ENCODE results near the gene SLC27A4. TPM values are rescaled to one million over a fixed set of nuclear protein-coding genes. Genes with fewer than 3 reads are reported as not detected.

Gene SLC27A4
- total RNA-seq, 2 donors from 2014 or later = 15.0 to 17.1 TPM

DNA sequence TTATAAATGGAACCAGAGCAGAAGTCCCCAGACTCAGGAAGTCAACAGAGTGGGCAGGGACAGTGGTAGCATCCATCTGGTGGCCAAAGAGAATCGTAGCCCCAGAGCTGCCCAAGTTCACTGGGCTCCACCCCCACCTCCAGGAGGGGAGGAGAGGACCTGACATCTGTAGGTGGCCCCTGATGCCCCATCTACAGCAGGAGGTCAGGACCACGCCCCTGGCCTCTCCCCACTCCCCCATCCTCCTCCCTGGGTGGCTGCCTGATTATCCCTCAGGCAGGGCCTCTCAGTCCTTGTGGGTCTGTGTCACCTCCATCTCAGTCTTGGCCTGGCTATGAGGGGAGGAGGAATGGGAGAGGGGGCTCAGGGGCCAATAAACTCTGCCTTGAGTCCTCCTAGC lies 20.5 kb downstream of the SLC27A4 start:
- Histone ChIP-seq H3K9me3 (no peaks in the 10 kb centered on the region), H3K27ac (no peak overlapping the region), H3K36me3 (replicated peaks in 1 of 2; ENCODE audit: insufficient read depth in 1 of 2, low read depth in 2 of 2) (peaks cover 0 to 3% of the 10 kb centered on the region in 2 donors), H3K4me1 (peaks cover 24% of the 10 kb centered on the region), H3K27me3 (no peaks in the 10 kb centered on the region), H3K4me3 (no peak overlapping the region)
- TF ChIP-seq, protein P1, sequence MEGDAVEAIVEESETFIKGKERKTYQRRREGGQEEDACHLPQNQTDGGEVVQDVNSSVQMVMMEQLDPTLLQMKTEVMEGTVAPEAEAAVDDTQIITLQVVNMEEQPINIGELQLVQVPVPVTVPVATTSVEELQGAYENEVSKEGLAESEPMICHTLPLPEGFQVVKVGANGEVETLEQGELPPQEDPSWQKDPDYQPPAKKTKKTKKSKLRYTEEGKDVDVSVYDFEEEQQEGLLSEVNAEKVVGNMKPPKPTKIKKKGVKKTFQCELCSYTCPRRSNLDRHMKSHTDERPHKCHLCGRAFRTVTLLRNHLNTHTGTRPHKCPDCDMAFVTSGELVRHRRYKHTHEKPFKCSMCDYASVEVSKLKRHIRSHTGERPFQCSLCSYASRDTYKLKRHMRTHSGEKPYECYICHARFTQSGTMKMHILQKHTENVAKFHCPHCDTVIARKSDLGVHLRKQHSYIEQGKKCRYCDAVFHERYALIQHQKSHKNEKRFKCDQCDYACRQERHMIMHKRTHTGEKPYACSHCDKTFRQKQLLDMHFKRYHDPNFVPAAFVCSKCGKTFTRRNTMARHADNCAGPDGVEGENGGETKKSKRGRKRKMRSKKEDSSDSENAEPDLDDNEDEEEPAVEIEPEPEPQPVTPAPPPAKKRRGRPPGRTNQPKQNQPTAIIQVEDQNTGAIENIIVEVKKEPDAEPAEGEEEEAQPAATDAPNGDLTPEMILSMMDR (IDR thresholded peaks at IDR 0.05) = no peak
- no peak for TF ChIP-seq POLR2A (IDR thresholded peaks at IDR 0.05)
- ATAC-seq = no peak
- DNase-seq = no peak
- intact Hi-C loops (cut with DNase I) = no loop called here
- 53 to 88% methylated on average over 1 to 2 of the region's 2 CpGs for WGBS, 2 donors

- Histone ChIP-seq H3K36me3 (replicated peaks in 1 of 2; ENCODE audit: insufficient read depth in 1 of 2, low read depth in 2 of 2) (no peaks in the 10 kb centered on the region), H3K4me3 (no peak overlapping the region), H3K27me3 (no peaks in the 10 kb centered on the region), H3K4me1 (peaks cover 24% of the 10 kb centered on the region), H3K9me3 (no peaks in the 10 kb centered on the region), H3K27ac (peak overlapping the region in 3 of 4 donors; percentile 27 to 61 (median 48))
- 45 to 47% methylated on average over 13 to 14 of the region's 14 CpGs for WGBS, 2 donors
- intact Hi-C loops (cut with DNase I) = no loop called here
- TF ChIP-seq, protein P1 (IDR thresholded peaks at IDR 0.05) = no peak
- TF ChIP-seq POLR2A (IDR thresholded peaks at IDR 0.05) = no peak
- DNase-seq (no peak), ATAC-seq (peak; percentile 2)
These were observed 21.1 kb downstream of the SLC27A4 start for GRCh38 chr9:128361296-128361985.

DNA sequence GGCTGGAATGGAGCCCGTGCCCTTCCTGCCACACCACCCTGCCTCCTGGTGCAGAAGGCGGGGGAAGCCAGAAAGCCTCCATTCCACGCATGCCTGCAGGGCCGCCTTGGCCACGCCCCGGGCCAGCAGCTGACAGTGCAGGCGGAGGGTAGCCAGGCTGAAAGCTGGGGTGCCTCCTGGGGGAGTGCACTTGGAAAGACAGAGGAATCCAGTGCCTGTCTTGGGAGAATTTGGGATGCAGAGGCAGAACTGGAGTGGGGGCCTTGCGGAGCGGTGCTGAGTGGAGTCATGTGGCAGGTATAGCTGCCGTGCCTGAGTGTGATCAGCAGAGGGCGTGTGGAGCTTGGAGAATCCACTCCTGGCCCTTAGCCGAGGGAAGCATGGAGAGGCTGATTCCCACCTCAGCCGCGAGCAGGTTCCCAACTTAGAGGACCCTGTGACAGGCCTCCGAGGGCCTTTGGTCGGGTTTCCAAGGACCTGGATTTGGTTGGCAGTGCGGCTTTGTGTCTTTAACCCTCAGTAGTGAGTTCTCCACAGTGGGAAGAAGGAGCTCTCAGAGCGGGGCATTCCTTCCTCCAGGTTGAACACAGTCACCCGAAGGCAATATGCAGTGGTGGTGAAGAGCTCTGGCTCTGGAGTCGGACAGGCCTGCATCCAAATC lies 21.8 kb downstream of the SLC27A4 start:
- Histone ChIP-seq H3K27me3 (no peaks in the 10 kb centered on the region), H3K36me3 (replicated peaks in 1 of 2; ENCODE audit: insufficient read depth in 1 of 2, low read depth in 2 of 2) (no peaks in the 10 kb centered on the region), H3K9me3 (no peaks in the 10 kb centered on the region), H3K4me3 (no peak overlapping the region), H3K27ac (peak overlapping the region in 3 of 4 donors; percentile 27 to 61 (median 48)), H3K4me1 (peaks cover 24% of the 10 kb centered on the region)
- WGBS, 2 donors = 2 to 9% methylated on average over 8 to 20 of the region's 20 CpGs
- TF ChIP-seq, protein P1 (IDR thresholded peaks at IDR 0.05) = peak; percentile 68 to 94 (median 86)
- no peak for TF ChIP-seq POLR2A (IDR thresholded peaks at IDR 0.05)
- intact Hi-C loops (cut with DNase I) = no loop called here
- ATAC-seq = peak; percentile 94
- peak; percentile 85 to 91 (median 90) for DNase-seq

DNA sequence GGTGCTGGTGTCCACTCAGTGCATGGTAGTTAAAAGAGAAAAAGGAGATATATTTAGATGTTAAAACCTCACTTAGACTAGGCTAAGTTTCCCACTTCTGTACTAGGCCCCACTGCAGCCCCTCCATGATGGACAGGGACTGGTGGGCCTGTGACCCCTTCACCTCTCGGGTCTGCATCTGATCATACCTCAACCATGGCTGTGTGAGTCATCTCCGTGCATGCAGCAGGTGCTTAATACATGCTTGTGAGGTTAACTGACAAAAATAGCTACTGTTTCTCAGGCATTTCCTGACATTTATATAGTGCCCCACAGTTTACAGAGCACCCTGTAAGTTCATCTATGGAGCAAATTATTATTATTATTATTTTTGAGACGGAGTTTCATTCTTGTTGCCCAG lies 22.4 kb downstream of the SLC27A4 start:
- DNase-seq (no peak), ATAC-seq (no peak)
- Histone ChIP-seq H3K4me3 (no peak overlapping the region), H3K9me3 (no peaks in the 10 kb centered on the region), H3K4me1 (peaks cover 24% of the 10 kb centered on the region), H3K27ac (peak overlapping the region in 1 of 4 donors; percentile 48), H3K27me3 (no peaks in the 10 kb centered on the region), H3K36me3 (replicated peaks in 1 of 2; ENCODE audit: insufficient read depth in 1 of 2, low read depth in 2 of 2) (no peaks in the 10 kb centered on the region)
- WGBS, 2 donors = 50 to 57% methylated on average over 2 to 3 of the region's 3 CpGs
- TF ChIP-seq POLR2A (IDR thresholded peaks at IDR 0.05) = no peak
- TF ChIP-seq, protein P1 (IDR thresholded peaks at IDR 0.05) = no peak
- intact Hi-C loops (cut with DNase I) = no loop called here
